ENCODE results near the gene C1orf216.
A peak's percentile ranks its signal among the peaks of the same experiment; 100 is the strongest.
"Not testable (repeated sequence)": the region's sequence is repeated elsewhere in the genome, so short reads cannot be mapped to it uniquely, and the experiment has no call there.

C1orf216 gene, protein sequence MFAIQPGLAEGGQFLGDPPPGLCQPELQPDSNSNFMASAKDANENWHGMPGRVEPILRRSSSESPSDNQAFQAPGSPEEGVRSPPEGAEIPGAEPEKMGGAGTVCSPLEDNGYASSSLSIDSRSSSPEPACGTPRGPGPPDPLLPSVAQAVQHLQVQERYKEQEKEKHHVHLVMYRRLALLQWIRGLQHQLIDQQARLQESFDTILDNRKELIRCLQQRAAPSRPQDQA

DNA sequence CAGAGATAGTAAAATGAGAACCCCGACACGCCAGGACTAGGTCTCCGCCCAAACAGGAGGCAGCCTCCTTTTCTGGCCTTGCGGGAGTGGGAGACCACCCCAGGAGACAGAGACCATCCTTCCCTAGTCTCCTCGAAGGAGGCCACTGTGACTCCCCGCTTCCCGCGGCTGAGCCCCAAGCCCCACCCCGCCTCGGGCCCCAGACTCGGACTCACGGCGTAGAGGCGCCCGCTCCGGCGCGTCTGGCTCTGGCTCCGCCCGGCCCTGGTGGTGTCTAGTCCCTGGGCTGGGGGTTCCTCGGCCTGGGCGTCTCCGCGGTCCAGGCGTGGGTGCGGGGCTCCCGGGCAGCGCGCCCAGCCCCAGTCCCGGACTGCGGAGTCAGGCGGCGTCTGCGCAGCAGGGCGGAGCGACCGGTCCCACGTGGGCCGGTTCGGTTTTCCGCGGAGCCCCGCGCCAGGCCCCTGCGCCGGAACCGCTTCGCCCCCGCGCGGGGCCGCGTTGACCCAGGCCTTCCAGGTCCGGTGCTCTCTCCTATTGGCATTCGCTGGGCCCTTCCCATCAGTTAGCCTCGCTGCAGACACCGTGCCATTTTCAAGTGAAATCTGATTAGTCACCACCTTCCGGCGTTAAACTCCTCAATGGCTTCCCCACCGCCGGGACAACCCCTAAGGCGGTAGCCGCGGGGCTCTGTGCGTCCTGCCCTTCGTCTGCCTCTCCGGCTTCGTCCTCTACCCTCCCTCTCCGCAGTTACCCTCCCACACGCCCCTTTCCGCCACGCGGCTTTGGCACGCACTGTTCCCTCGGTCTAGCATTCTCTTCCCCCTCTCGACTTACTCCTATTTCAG is at the start of gene C1orf216:
C1orf216 (minus strand) TSS at position 393 of the 845 bp plus-strand sequence. CDS start 2,563 bp downstream, outside the sequence.
- peak; percentile 62 for DNase-seq

DNA sequence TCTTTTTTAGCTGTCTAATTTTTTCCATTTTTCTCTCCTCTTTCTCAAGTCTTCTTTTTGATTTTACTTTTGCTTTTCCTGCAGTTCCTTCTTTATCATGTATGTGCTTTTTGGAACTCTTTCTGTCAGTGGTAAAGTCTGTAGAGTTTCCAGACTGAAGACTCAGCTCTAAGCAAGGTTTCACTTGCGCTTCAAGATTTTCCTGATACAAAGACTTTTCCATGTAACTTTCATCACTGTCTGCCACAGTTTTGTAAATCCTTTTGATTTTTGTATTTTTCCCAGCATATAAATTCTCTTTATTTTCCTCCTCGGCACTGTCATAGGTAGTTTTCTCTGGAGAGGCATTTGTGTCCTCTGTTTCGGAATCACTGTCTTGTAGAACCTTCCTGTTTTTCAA is 45.6 kb upstream of the C1orf216 start:
- no peak for DNase-seq

DNA sequence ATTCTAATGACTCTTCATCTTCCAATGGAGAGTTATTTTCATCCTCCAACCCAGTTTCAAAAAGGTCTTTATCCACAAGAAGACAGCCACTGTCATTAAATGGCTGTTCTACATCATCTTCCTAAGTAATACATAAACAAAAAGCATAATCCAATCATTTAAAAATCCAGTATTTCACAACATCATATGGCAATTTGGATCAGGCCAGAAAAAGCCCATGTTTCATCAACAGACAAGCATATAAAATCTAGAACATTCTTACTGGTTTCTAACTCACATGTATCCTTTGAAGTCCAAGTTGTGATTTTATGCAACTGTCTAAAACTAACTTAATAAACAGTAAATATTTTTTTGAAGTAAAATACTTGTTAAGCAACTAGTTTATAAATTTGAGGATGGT is 44.5 kb upstream of the C1orf216 start:
- no peak for DNase-seq

DNA sequence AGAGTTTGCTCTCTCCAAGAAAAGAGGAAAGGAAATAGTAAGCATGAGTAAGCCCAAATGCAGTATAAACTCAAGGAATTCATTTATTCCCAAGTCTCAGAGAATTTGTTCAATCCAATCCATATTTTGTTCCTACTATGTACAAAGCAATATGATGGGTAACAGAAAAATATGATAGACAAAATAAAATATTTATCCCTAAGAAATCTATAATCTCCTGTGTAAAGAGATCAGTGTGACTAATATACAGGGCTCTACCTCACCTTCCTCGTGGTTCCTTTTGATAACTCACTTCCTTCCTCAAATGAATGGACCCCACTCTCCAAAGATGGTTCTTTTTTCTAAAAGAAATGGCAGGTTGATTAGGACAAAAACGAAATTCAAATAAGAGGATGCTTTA is 43.5 kb upstream of the C1orf216 start:
- DNase-seq = no peak

DNA sequence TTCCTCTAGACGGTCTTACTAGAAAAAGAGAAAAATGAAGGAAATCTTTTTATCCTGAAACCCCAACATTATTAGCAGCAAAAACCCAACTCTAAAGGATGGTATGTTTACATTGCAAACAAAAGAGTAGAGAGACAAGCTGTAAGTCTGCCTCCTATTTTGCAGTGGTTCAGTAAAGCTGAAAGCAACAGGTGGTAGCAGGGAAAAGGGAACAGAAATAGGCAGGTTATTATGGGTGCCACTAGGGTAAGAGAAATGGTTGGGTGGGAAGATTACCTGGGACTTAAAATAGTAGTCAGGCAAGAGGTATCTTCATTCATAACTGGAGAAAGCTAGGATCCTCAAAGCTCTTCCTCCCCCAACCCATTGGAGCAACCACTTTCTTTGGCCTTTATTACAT is 37.4 kb upstream of the C1orf216 start:
- DNase-seq = no peak

DNA sequence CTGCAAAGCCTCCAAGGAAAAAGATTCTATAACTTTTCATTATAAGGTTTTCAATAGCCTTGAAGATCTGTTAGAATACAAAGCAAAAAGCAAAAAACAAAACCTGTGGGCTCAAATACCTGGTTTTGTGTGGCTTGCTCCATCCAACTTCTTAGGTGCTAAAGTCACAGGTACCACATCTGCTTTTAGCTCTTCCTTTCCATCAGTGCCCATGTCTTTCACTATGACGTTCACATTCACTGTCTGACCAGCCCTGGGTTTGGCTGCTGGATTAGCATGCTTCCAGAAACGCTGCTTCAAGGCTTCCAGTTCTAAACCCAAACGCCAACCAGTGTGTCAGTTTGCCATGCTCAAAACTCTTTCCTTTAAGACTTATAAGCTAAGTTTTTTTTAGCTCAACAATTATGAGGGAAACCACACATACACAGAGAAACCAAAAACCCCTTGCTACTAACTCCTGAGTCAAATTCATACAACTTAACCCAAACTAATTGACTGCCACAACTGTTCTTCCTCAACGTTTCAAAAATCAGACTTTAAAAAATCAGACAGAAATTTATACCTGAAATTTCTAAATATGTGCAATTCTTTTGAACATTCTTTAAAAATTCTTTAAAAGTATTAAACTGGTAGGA is 35.1 kb upstream of the C1orf216 start:
- DNase-seq = no peak

DNA sequence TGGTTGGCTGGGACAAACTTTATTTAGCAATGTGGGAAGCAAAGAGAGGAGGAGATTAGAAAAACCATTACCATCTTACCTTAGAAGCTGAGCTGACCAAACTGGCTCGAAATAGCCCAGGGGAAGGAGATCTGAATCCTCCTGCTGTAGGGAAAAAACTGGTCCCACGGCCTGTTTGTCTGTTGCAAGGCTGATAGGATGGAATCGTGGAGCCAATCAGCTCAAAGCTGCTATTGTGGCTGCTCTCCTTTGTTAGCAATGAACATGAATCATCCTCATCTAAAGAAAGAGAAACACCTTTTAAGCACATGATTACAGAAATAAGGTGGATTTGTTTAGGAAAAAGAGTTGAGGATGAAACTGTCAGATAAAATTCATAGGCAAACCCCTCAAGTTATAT is 29.6 kb upstream of the C1orf216 start:
- no peak for DNase-seq

DNA sequence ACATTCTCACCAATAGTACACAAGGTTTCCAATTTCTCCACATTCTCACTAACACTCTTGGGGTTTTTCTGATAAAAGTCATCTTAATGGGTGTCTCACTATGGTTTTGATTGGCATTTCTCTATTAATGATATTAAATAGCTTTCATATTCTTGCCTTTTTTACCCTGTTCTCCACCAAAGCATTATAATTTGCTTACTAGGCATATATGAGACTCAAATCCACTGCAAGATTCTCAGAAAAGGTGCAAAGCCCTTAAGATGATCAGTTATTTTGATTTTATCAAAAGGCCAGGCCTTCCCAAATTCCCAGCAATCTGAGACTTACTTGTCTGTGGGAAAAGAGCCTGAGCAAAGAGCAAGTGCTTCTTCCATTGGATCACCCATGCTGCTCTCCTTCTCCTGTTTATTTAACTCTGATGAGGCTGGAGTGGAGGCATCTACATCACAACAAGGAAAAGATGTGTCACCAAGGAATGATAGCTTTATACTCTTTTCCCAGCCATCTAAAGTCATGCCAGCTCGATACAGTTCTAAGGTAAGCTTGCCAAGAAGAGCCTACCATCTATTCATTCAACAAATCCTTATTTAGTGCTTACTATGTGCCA is 26.5 kb upstream of the C1orf216 start:
- DNase-seq = no peak

DNA sequence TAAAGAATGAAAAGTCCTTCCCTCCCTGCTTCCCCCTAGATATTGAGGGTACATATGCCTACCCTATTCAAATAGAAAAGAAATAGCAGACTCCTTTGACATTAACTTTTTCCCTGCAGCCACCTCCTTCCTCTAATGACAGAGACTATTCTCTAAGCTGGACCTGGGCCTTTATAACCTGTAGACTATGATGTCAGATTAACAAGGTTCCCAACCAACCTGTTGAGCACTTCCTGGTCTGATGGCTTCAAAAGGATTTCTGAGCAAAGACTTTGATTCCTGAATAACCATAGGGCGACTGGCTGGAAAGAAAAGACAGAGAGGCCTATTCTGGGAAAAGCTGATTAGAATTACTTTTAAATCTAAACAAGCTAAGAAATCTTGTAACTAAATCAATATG is 18.4 kb upstream of the C1orf216 start:
- no peak for DNase-seq

DNA sequence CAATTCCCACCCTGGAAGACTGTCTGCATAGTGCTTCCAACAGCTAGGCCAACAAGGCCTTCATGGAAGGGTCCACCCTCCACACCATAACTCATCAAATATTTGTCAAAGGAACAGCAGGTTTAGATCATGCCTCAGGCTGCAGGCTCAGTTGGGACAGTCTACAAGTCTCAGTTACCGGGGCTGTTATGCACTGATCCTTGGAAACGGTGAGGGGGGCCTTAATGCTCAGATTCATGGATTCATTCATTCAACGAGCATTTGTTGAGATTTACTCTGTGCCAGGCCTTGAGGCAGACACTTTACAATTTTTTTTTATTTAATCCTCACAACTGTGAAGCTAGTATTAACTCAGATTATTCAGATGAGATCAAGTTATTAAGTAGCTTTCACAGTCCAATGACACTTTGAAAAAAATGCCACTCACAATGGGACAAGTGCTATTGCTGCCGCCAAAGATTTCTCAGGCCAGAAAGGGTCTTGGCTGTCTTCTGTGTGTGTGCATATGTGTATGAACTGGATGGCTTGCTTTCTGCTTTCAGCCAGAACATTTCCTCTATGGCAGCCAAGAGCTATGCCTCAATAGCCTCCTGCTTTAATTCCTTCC is 8.9 kb upstream of the C1orf216 start:
- DNase-seq = no peak

DNA sequence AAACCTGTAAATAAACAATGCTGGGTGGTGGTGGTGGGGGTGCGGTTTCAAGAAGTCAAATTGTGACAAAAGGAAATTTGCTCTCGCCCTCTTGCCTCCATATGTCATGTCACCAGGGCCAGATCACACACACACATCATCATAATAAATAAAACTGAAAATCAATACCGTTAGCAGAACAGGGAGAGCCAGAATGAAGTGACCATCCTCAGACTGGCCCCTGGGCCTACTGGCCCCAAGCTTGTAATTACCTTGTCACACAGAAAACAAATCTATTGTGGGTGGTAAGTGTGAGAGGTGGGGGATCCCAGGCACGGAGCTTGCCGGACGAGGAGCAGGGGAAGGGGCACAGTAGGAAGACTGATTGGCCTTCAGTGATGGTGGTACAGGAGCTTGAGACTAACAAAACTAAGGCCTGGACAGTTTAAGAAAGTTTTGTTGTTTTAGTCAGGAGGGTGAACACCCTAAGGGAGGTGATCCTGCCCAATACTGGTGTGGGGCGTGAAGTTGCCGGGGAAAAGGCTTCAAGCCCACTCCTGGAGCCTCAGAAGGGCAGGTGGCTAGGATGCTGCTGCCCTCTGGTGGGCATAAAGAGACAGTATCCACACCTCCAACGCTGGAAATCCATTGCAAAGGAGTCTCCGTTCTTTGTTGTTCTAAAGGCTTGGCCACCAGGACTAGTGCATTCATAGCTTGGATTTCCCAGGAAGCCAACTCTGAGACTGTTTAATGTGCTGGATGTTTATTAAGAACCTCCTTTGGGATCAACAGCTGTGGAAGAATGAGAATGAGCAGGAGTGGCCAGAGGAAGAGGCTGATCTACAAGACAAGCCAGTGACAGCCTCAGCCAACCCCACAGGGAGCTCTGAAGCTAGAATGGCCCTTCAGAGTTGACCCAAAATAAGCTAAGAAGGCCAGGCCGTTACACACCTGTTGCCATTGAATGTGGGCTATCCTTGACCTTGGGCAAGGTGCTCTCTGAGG is 8.1 kb upstream of the C1orf216 start:
- peak; percentile 59 for DNase-seq

DNA sequence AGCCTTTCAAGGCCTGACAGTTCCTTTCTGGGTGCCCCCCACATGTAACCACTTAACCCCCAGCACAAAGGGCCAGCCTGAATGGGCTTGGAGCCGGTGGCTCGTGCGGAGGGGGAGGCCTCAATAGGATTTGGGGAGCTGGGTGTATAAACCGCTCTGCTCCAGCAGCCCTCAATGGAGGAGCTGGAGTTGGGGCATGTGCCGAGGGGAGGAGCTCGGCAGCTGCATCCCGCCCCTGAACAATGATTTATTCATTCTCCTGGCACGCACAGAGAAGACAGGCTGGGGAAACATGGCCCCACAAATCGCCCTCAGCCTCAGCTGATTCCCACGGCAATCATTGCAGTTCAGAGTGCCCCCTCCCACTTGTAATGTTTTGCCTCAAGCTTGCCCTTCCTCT is 6.9 kb upstream of the C1orf216 start:
- no peak for DNase-seq

DNA sequence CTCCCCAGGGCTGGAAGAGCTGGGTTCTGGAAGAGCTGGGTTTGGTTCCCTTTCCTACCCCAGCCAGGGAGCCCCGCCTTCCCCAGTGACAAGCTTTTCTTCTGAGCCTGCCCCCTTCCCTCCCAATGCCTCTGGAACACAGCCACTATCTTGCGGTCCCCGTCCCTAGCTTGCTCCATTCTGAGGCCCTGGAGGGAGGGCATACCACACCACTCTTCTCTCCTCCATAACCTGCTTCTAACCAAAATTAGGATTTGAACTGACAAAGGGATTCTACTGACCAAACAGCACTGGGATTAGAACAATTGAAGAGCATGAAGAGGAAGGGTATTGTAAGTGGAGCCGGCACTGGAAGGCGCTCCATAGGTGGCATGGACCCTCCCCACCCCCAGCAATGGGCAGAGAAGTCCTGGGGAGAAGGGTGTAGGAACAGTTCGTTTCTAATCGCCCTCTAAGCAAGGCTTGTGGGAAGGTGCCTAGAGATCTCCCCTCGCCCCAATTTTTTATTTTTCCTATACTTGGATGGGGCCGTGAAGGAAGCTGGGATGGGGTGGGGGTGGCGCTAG is 690 bp downstream of the C1orf216 start:
- DNase-seq = no peak

DNA sequence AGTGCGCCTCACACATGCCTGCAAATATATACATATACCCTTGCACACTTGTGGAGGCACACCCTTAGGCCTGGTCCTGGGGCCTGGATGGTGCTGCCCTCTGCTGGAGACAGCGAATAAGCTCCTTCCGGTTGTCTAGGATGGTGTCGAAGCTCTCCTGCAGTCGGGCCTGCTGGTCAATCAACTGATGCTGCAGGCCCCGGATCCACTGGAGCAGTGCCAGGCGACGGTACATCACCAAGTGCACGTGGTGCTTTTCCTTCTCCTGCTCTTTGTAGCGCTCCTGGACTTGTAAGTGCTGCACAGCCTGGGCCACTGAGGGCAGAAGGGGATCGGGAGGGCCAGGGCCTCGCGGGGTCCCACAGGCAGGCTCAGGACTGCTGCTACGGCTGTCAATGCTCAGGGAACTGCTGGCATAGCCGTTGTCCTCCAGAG is 3.1 kb downstream of the C1orf216 start:
- DNase-seq = peak; percentile 84

DNA sequence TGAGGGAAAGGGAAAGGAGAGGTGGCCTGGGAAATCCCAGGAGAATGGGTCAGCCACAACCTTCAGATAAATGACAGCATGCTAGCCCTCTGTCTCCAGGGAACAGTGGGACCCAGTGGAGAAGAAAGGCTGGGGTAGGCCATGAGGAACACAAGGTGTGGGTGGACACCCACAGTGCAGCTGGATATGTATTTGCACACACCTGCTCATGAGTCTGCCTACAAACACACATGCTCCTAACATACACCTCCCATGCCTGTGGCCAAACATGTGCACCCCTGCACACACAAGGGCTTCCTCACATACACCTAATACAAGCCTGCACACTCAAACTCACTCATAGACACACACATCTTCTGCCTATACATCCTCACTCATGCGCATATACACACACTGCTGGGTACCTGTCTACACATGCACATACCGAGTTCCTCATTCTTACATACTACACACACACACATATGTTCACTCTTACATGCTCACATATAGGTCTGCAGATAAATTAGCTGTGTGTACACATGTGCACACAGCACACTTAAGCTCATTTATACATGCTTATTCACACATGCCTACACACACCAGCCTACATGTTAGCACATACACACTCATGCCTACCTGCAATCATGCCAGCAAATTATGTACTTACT is 3.6 kb downstream of the C1orf216 start:
- DNase-seq = no peak

DNA sequence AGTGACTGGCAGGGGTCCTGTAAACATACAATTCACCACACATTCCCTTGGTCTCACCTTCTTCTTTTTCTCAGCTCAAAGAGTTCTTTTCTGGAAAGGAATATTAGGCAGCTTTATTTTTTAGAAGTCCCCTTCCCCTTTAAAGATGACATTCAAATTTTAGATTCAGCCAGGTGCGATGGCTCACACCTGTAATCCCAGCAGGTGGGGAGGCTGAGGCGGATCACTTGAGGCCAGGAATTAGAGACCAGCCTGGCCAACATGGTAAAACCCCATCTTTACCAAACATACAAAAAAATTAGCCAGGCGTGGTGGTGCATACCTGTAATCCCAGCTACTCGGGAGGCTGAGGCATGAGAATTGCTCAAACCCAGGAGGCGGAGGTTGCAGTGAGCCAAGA is 7.6 kb downstream of the C1orf216 start:
- DNase-seq = not testable (repeated sequence)

DNA sequence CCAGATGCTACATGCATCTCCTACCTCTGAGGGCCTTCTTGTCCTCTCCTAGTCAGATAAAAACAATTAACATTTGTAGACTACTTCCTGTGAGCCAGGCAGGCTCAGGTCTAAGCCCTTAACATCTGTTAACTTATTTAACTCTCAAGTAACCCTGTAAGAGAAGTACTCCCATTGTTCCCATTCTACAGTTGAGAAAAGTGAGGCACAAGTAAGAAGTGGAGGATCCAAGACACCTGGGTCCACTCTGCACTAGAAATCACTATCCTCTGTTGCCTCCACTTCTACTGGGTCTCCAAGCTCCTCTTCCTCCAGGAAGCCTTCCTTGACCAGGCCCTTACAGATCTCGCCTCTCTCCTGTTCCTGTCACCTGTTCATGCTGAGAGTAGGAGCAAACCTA is 9.7 kb downstream of the C1orf216 start:
- no peak for DNase-seq

DNA sequence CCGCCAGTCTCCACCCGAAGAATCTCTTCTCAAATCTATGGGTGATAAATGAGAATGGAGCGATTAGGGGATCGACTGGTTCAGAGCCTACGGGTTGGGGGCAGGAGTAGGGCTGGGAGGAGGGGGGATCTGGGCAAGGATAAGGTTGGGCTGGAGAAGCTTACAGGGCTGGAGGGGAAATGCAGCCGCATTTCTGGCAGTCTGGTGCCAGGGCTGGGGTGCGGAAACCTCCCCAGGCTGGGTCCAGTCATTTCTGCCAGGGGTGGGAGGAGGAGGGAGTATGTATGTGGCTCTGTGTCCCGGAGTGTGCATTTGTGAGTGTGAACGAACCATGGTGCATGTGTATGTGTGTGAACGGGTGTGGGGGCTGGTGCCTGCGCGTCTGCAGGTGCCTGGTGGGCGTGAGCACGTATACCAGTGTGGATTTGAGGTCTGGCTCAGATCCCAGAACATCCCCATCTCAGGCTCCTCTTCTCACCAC is 10.2 kb downstream of the C1orf216 start:
- DNase-seq = peak; percentile 58

DNA sequence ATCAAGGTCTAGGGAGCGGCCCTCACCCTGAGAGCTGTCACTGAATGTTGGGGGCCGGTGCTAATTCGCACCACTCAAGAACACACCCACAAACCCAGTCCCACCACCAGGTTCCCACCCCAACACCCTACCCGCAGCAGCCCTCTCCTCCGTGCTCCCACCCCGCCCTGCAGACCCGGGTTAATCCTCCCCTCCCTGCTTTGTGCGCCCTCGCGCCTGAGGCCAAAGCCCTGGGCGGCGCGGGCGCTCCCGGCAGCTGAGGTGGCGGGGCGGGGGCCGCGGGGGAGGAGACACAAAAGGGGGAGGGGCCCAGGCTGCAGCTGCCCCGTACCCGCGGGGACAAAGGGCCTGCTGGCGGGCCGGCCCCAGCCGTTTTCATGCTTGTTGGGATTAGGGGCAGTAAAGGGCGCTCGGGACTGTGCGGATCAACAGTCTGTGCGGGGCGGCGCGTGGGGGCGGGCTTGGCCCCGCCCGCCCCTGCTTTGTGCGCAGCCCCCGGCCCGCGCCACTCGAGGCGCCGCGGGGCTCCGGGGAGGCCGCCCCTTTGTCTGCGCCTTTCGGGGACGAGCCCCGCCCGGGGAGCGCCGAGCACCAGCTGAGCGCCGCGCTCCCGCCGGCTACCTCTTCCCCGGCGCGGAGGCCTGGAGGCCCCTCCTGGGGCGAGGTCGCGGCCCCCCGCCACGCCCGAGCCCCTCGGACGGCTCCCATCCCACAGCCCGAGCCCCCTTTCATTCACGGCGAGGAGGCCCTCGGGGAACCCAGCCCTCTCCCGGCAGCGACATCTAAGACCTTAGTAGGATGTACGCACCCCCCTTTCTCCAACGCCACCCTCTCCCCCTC is 10.9 kb downstream of the C1orf216 start:
- DNase-seq = peak; percentile 74
